ENCODE data around the gene SIN3B.
A peak's percentile ranks its signal among the peaks of the same experiment; 100 is the strongest.

Gene SIN3B

DNA sequence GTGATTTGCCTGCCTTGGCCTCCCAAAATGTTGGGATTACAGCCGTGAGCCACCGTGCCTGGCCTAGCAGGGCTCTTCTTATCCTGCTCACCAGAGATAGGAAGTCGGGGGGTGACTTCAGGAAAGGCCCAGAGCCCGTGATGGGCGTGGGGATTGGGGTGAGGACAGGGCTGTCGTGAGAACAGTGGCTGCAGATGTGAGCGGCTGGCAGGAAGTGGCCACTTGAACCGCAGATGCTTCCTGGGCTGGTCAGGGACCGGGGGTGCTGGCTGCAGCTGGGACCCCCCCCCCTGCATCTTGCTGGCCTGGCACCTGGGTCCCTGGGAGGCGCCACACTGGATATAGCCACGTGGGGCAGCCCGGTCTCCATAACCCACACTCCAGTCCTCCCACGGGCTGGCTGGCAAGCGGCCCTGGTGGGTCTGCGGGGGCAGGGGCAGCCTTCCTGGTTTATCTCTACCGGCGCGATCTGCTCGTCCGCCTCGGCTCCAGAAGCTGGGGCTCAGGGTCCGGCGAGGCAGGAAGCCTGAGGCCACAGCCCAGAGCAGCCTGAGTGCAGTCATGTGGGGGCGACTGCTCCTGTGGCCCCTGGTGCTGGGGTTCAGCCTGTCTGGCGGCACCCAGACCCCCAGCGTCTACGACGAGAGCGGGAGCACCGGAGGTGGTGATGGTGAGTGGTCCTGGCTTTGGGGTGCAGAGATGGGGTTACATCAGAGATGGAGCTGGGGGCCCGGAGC lies 59.6 kb downstream of the SIN3B start, which contains the start of gene F2RL3:
Gene F2RL3, plus strand, starts transcription at position 371 of the 737 bp plus-strand sequence. Its CDS starts 191 bp downstream, at position 562.
- H3K27ac ChIP-seq (ENCODE audit: extremely low read depth, low read depth, low read length), result no peak within 1 kb of the TSS
- CTCF ChIA-PET, result interaction anchor here (0.6 kb wide), 1 partner anchor 99 kb away, joined by 3 read pairs; no protein-coding TSS in a partner anchor
- H3K9me3 ChIP-seq (ENCODE audit: control insufficient read depth, insufficient read depth, low read depth, low read length), result no peaks in the 10 kb centered on the region
- H3K4me3 ChIP-seq (ENCODE audit: low read depth, low read length), result no peak within 1 kb of the TSS
- H3K36me3 ChIP-seq (ENCODE audit: control insufficient read depth in 2 of 2, insufficient read depth in 1 of 2, low read length in 2 of 2), result no peaks in the 10 kb centered on the region
- POLR2A ChIA-PET, result interaction anchor here (0.6 kb wide), 1 partner anchor 84 kb away, joined by 3 read pairs; no protein-coding TSS in a partner anchor
- no peaks in the 10 kb centered on the region for H3K4me1 ChIP-seq (ENCODE audit: control insufficient read depth, insufficient read depth, low read length)
- TF ChIP-seq ZNF776 (tag by site-specific recombination; IDR thresholded peaks at IDR 0.05; ENCODE audit: borderline replicate concordance) (no peak), EGR2 (tag by site-specific recombination; IDR thresholded peaks at IDR 0.05; ENCODE audit: low read depth) (0 out of 2 replicates have a peak, but pooled peaks have one; percentile 8), ZFHX2 (tag by site-specific recombination; conservative IDR thresholded peaks at IDR 0.05) (peak; percentile 42; the same call in 1 of the 2 replicates)

- TF ChIP-seq, protein P1, sequence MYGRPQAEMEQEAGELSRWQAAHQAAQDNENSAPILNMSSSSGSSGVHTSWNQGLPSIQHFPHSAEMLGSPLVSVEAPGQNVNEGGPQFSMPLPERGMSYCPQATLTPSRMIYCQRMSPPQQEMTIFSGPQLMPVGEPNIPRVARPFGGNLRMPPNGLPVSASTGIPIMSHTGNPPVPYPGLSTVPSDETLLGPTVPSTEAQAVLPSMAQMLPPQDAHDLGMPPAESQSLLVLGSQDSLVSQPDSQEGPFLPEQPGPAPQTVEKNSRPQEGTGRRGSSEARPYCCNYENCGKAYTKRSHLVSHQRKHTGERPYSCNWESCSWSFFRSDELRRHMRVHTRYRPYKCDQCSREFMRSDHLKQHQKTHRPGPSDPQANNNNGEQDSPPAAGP (tag by site-specific recombination; IDR thresholded peaks at IDR 0.05), result no peak
- no peak for TF ChIP-seq ZNF133 (tag by site-specific recombination; IDR thresholded peaks at IDR 0.05)
- TF ChIP-seq ZNF223 (tag by site-specific recombination; IDR thresholded peaks at IDR 0.05), result no peak
- TF ChIP-seq ZNF292 (tag by site-specific recombination; IDR thresholded peaks at IDR 0.05; ENCODE audit: borderline replicate concordance, low read depth), result no peak
- TF ChIP-seq ZNF596 (tag by site-specific recombination; IDR thresholded peaks at IDR 0.05), result no peak
- TF ChIP-seq WT1 (tag by site-specific recombination; IDR thresholded peaks at IDR 0.05), result no peak
- TF ChIP-seq KLF16 (tag by site-specific recombination; IDR thresholded peaks at IDR 0.05), result no peak
- no peak for TF ChIP-seq ZNF311 (tag by site-specific recombination; IDR thresholded peaks at IDR 0.05; ENCODE audit: borderline replicate concordance)
- TF ChIP-seq, protein P2, sequence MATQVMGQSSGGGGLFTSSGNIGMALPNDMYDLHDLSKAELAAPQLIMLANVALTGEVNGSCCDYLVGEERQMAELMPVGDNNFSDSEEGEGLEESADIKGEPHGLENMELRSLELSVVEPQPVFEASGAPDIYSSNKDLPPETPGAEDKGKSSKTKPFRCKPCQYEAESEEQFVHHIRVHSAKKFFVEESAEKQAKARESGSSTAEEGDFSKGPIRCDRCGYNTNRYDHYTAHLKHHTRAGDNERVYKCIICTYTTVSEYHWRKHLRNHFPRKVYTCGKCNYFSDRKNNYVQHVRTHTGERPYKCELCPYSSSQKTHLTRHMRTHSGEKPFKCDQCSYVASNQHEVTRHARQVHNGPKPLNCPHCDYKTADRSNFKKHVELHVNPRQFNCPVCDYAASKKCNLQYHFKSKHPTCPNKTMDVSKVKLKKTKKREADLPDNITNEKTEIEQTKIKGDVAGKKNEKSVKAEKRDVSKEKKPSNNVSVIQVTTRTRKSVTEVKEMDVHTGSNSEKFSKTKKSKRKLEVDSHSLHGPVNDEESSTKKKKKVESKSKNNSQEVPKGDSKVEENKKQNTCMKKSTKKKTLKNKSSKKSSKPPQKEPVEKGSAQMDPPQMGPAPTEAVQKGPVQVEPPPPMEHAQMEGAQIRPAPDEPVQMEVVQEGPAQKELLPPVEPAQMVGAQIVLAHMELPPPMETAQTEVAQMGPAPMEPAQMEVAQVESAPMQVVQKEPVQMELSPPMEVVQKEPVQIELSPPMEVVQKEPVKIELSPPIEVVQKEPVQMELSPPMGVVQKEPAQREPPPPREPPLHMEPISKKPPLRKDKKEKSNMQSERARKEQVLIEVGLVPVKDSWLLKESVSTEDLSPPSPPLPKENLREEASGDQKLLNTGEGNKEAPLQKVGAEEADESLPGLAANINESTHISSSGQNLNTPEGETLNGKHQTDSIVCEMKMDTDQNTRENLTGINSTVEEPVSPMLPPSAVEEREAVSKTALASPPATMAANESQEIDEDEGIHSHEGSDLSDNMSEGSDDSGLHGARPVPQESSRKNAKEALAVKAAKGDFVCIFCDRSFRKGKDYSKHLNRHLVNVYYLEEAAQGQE (tag by site-specific recombination; IDR thresholded peaks at IDR 0.05), result no peak
- TF ChIP-seq ZNF112 (tag by site-specific recombination; IDR thresholded peaks at IDR 0.05), result no peak
- no peak for TF ChIP-seq ZNF521 (tag by site-specific recombination; IDR thresholded peaks at IDR 0.05)
- TF ChIP-seq KLF10 (tag by site-specific recombination; IDR thresholded peaks at IDR 0.05), result no peak
- no peak for TF ChIP-seq ZNF629 (tag by site-specific recombination; IDR thresholded peaks at IDR 0.05)
- no peak for TF ChIP-seq ZNF76 (tag by site-specific recombination; IDR thresholded peaks at IDR 0.05; ENCODE audit: borderline replicate concordance, low read depth)
- TF ChIP-seq IKZF3 (tag by site-specific recombination; IDR thresholded peaks at IDR 0.05), result no peak
- no peak for TF ChIP-seq PRDM4 (tag by site-specific recombination; IDR thresholded peaks at IDR 0.05)
- CTCF ChIA-PET, result interaction anchor here (0.6 kb wide), 1 partner anchor 100 kb away, joined by 3 read pairs; no protein-coding TSS in a partner anchor
- H3K4me3 ChIP-seq (ENCODE audit: low read depth, low read length), result no peak overlapping the region
These were observed 60.2 kb downstream of the SIN3B start for GRCh38 chr19:16889366-16889882.

More at GRCh38 chr19:16889366-16889882, 60.2 kb downstream of the SIN3B start:
- no peaks in the 10 kb centered on the region for H3K9me3 ChIP-seq (ENCODE audit: control insufficient read depth, insufficient read depth, low read depth, low read length)
- no peak overlapping the region for H3K27ac ChIP-seq (ENCODE audit: extremely low read depth, low read depth, low read length)
- no peaks in the 10 kb centered on the region for H3K36me3 ChIP-seq (ENCODE audit: control insufficient read depth in 2 of 2, insufficient read depth in 1 of 2, low read length in 2 of 2)
- no peaks in the 10 kb centered on the region for H3K4me1 ChIP-seq (ENCODE audit: control insufficient read depth, insufficient read depth, low read length)
- POLR2A ChIA-PET, result no interaction called here
